Ammon's horn (tissue), 1 donor: ENCODE data around the gene VAV3.

Experiments used
- DNase-seq: peaks from one replicate; pipeline ENCODE4 v3.0.0-alpha.2; 2016; ENCODE audit warnings: low spot score

VAV3 gene

DNA sequence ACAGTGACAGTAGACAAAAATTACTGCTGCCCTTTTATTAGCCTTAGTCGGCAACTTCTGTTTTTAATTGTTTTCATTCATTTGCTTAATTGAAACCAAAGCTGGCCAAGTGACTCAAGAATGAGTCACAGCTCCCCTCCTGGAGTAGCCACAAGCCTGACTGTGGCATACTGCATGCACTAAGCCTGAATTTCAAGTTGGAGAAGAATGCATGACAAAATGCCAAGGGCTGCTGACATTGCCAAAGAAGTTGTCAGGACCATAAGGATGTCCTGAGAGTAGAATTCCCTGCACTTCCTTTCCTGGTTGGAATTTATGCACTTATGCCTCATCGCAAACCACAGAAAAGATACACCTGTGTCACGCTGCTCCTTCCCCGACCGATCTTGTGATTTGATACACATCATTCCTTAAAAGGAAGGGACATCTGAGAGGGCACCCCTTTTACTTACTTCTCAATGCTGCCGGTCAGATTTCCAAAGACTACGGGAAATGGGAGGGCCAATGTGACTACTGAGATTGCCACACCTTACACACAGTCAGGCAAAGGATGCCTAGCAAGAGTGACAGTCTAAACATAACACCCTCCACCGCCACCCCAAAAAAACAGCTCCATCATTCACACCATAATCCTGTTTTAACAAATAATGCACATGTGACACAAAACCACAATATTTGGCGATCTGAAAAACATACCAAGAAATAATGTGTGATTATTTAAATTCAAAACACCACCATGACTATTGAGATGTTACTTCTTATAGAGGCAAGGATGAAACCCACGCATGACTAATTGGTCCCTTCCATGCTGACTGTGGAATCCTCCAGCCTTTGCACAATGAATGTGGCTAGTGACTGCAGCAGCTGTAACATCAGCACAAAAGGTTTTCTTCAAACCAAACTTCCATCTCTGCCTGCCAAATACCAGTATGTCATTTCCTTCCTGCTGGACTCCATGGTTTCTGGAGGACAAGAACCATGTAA is 28.2 kb downstream of the VAV3 start:
- DNase-seq: peak; percentile 22

DNA sequence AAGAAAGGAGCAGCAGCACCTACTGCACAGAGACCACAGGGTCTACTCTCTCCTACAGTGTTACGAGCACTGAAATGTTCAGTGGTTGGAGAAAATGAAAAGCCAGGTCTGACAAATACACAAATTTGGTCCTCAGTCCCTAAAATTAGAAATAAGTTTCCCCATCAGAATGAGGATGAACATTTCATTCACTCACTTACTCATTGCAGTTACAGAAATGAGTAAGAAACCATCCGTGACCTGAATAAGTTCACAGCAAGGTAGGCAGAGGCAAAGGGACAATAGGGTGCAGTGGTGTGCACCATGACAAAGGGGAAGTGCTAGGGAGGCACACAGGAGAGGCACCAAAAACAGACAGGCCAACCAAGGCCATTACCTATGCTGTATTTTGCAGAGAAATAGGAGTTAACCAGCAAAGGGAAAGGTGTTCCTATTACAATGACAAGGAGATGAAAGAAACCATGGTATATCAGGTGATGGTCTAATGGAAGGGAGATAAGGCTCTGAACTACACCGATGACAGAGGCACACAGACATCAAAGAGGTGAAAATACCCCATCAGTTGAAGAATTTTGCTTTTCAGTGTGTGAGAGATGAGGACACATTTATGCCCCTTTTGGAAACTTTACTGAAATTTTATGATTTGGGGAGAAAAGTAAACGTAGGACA is 29.4 kb downstream of the VAV3 start:
- no peak for DNase-seq

DNA sequence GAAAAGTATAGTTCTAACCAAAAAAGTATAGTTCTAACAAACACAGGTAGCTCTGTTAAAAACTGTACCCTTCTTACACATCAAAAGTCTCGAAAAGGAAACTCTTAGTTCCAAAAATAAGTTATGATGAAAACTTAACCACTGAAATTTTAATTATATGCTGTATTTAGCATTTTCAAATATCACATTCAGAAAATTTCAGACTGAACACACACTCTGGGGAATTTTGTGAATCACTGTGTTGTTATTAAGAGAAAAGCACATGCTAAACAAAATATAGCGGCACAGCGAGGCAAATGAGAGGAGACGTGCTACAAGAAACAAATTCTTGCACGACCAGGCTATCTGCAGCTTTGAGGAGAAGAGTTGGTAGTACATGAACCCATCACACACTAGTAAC is 30.4 kb downstream of the VAV3 start:
- DNase-seq: no peak

DNA sequence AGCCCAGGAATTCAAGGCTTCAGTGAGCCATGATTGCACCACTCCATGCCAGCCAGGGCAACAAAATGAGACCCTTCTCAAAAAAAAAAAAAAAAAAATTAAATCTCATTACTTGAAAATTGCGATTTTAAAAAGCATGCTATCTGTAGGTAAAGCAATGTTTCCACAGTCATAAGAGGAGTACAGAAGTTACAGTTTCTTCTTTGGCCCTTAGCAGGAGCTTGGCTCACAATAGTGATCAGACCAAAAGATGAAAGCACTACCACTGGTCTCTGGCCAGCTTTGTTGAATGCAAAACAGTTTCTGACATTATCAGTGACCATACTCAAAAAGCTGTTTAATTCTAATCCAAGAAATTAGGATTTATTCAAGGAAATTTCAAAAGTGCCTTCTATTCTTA is 31.2 kb downstream of the VAV3 start:
- no peak for DNase-seq

DNA sequence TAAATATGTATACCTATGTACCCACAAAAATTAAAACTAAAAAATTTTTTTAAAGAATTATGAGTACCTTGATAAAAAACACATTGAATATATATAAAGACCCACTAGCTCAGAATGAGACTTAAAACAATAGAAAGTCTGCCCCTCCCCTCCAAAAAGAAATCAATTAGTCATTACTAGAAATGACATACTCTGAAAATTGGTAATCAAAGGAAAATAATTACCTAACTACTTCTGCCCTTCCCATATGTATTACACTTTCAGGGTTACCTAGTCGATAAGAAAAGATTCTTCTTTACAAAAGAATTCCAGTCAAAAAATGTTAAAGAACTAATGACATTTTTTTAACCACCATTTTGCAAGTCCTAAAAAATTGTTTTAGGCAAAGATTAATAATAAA is 34.7 kb downstream of the VAV3 start:
- no peak for DNase-seq

DNA sequence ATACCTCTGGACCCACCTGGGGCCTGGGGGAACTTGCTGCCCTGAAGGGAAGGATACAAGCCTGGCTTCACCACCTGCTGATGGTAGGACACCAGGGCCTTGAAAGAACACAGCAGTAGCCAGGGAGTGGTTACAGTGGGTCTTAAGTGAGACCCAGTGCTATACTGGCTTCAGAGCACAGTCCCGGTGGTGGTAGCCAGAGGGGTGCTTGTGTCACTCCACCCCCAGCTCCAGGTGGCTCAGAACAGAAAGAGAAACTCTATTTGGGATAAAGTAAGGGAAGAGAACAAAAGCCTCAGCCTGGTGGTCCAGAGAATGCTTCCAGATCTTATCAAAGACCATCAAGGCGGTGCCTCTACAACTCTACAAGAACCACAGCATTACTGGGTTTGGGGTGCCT is 37.2 kb downstream of the VAV3 start:
- DNase-seq: no peak

DNA sequence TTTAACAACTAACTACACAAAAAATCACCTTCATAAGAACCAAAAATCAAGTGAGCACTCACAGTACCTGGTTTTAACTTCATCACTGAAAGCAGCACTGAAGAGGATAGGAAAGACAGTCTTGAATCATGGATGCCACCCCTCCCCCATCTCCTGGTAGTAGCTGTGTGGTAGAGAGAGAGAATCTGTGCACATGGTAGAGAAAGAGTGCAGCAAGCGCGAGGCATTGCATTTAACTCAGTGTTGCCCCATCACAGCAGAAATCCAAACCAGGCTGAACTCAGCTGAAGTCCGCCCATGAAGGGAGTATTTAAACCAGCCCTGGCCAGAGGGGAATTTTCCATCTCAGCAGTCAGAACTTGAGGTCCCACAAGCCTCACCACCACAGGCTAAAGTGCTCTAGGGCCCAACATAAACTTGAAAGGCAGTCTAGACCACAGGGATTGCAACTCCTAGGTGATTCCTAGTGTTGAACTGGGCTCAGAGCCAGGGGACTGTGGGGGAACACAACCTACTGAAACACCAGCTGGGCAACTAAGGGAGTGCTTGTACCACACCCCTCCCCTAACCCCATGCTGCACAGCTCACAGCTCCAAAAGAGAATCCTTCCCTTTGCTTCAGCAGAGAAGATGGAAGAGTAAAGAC is 38.4 kb downstream of the VAV3 start:
- DNase-seq: no peak

DNA sequence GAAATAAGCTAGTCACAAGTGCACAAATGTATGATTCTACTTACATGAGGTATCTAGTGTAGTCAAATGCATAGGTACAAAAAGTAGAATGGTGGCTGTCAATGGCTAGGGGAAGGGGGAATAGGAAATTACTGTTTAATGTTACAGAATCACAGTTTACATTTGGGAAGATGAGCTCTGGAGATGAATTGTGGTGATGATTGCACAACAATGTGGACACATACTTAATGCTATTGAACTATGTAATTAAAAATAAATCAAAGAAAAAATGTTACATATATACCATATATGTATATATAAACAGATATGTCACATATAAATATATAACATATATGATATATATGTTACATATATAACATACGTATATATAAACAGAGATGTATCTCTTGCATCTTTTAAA is 39.4 kb downstream of the VAV3 start:
- no peak for DNase-seq

DNA sequence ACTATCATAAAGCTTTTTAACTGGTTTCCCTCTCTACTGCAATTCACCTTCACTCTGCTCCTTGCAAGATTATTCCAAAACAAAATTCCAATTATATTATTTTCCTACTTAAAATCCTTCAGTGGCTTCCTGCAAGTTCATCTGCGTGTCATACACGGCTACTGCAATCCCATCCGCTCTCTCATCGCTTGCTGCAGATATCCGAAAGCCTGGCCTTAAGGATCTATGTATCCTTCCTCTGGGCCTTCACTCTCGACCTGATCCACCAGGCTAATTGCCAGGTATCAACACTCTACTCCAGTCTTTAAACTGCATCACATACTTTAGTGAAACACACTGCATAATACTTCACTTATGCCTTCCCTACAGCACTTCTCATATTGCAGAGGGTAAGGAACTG is 44.0 kb downstream of the VAV3 start:
- no peak for DNase-seq

DNA sequence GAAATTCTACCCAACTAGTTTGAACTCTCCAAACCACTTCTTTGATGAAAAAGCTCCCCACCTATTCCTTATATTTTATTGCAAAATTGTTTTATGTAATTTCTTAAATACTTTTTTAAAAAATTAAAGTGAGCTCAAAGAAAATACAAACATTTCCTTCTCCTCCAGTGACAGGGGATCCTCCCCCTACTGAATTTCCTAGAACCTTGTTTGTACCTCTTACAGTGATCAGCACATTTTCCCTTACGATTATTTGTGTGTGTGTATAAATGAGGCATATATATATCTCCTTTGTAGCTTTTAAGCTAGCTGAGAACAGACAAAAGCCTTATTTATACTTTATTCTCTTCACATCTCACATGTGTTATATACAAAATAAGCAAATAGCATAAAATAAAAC is 44.4 kb downstream of the VAV3 start:
- DNase-seq: no peak

DNA sequence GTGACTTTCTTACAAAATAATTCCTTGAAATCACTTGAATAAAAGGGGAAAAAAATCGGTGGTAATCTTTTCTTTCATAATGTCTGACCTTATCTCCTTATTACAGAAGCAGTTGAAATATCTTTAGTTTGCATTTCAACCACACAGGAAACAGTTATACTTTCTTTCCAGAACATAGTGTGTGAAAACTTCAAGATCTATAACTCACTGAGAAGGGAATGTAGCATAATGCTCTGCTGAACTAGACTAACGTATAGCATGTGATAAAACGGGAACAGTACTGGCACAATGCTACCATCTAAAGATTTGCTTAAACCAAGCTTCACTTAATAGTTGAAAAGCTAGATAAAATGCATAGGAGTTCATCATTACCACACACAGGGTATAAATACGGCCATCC is 45.0 kb downstream of the VAV3 start:
- DNase-seq: no peak

DNA sequence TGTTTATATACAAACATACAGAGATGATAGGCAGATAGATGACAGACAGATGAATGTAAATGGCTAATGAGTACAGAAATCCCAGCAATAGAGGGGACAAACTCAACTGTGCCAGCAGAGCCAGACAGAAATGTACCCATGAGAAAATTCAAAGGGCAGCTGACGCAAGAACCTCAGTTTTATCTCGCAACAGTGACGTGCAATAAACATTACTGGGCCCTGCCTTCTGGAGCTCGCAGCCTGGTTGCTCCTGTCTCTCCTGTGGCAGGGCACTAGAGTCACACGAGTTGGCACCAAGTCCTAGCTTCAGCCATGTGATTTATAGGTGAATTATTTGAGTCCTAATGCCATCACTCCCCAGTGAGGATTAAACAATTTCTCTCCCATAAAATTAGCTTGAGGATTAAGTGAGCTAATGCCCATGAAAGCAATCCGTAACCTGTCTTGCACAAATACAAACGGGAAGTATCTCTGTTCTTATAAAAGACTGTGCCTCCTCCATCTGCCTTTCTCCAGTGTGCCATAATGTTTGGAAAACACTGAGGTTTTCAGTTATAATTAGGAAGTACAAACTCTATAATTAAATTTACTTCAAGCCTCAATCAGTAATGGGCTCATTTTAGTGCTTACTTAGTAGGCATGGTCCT is 50.7 kb downstream of the VAV3 start:
- DNase-seq: no peak

DNA sequence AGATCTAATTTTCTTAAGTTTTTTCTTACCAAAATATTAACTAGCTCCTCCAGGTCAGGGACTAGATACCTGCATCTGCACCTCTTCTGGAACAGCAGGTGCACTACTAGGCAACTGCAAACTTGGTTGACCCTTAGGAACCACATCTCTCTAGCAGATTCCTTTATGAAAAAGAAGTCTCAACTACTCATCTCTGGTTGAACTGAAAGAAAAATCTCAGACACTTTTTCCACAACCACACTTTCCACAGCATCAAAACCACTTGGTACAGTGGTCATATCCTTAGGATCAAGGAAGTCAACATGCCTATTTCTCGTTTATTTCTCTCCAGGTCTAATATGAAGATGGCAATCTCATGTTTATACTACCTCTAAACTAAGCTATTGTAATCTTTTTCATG is 52.3 kb downstream of the VAV3 start:
- DNase-seq: no peak

DNA sequence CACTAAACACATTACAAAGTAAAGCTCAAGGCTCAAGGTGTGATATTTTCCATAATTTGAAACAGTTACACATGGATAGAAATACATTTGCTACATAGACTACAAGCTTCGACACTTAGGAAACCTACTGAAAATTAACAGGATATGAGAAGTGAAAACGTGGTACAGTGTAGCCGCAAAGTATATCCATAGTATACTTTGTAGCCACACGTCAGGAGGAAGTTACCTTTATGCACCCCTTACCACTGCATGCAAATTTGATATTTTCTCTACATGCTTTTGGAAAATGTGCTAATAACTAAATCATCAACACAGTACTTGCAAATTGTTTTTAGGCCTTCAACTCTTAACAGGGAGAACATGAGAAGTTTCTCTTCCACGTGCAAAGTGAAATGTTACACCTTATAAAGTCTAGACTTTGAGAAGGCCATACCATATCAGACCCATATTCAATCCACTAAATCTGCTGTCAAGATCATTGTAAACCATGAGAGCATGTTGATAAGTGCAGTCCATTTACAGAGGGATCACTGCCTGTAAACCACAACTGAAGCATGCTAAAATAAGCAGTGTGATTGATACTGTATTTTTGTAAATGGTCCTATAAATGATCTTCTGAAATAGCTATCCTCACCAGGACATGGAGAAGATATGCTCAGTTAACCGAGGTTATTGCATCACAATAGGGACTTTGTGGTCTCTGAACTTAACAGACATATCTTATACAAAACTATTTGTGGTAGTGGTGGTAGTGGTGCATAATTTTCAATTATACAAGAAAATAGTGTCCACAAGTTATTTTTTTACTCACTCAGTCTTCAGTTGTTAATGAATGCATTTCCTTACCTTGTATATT is 64.7 kb downstream of the VAV3 start:
- no peak for DNase-seq

DNA sequence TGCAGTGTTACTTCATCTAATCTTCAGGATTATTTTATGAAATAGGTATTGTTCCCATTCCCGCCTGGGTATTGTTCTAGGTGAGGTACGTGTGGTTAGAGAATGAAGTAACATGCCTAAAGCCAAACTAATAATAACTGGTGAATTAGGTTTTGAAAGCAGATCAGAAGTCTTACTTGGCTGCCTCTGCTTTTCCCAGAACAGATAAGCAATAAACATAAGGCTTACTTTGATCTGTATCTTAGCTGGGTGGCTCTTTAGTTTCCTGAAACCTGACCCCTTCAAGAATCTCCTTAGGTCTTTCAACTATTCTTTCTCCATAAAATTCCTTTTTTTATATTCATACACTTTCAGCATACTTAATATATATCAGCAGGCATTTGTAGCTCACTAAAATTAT is 65.3 kb downstream of the VAV3 start:
- no peak for DNase-seq

DNA sequence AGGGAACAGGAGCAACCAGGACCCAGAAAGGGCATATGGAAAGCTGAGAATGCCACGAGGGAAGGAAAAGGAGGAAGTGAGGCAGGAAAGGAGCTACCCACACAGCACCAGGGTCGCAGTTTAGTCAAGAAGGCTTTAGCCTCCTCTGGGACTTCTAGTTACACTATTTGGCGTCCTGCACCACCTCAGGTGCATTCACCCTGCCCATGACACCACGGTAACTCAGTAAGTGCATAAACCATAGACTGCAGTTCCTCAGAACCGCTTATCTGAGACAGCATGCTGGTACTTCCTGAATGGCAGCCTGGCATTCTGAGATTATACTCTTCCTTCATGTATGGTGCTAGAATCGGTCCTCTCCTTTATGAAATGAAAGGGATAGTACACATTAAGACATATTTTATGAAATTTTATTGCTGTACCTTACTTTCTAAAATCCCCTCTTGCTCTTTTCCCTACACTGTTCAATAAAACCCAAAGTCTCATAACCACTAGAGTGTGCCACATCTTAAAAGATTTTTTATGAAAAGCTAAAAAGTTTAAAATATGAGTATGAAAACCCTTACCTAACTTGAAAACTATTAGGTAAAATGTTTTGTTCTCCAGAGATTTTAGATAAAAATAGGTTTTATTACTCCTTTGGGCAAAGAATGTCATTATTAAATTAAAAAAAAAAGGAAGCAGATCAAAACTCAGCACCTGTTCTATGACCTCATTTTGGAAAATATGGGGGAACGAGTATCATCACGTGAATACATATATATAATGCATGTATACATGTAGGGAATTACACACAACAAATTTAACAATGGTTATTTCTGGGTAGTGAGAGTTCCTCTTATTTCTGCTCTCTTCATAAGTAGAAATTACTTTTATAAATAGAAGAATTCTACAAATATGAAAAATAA is 67.3 kb downstream of the VAV3 start:
- DNase-seq: no peak

DNA sequence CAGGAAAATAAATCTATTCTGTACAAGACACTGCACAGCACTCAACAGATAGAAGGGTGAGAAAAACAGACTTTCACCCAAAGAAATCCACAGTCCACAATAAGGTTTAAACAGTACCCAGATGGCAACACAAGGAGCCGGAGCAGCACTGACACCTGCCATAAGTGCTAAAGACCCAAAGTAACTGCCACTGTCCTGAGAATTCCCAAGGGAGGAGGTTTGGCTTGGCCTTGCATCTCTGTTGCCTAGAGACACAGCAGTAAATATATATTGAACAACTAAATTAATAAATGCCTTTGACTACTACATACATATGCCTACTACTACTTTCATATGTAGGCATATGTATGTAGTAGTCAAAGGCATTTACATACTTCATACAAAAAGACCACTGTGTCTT is 68.0 kb downstream of the VAV3 start:
- DNase-seq: no peak

DNA sequence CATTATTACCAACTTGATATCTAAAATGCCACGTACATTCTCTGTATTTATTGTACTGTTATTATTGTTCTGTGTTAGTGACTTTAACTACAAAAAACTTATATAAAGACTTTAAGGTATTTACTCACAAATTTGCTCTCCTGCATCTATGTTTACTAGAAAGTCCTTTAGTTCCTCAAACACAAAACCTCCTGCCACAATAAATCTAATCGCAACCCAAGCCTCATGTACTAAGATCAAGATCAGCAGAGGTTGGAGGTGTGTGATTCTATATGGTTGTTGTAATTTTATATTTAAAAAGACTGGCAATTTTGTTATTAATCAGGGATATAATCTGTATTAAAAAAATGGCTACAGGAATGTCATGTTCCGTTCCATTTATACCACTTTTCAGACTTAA is 68.6 kb downstream of the VAV3 start:
- no peak for DNase-seq

DNA sequence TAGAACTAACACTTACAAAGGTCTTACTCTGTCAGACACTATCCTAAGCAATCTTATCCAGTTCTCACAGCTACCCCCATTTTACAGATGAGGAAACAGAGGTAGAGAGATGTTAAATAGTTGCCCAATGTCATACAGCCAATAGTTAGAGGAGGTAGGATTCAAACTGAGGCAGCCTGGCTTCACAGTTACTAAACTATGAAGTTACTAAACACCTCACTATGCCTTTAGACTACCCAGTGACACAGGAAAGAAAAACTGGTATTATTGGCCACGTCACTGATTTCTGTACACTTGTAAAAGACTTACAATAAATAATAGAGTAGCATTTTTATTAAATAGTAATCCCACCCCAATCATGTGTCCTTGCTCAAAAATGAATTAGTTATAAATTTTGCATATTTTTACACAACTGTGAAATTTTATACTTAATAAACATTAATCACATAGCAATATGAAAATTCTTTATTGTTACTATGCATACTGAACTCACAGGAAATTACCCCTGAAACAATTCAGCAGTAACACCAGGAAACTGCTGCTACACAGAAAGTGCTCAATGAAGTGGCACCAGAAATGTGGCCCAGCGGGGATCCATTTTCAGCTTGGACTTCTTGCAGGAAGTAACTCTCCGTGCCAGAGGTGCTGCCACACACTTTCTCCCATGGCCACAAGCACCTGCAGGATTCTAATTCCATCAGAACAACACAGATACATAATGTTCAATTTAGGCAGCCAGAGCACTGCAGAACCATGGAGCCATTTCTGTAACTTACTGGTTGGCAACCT is 69.4 kb downstream of the VAV3 start:
- DNase-seq: no peak

DNA sequence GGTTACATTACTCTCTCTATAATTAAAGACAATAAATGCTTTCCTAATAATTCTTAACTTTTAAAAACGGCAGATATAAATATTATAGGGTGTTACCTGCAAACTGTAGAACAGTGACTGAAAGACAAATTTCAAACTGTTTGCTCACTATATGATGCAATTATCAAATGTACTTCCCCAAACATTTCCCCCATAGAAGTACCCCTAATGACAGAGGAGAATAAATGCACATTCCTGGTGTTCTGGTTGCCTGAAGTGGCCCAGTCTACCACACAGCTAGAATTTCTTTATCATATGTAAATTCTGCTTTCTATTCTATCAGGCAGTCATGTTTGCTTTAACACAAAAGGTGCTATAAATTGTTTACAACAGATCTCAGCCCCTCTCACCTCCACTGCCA is 70.4 kb downstream of the VAV3 start:
- DNase-seq: no peak
